Heart left ventricle (tissue), 13 donors: ENCODE results near the gene OLFML2A.

Experiments used
- POLR2A ChIP-seq, 2 donors: fragments of 450-650 bp; IDR thresholded peaks; one replicate each; pipeline ENCODE4 v1.6.1; 2017; ENCODE audit warnings: antibody characterized with exemption in 2 of 2, mild to moderate bottlenecking in 2 of 2, moderate library complexity in 2 of 2
- TF ChIP-seq, protein P1 (sequence below), 12 donors: fragments of 200-600 bp; sonication (generic) in 4 of 12; IDR thresholded peaks; one replicate each; pipeline versions ENCODE4 v1.5.0 to v1.8.0; 2018 to 2022; ENCODE audit warnings: antibody characterized with exemption in 12 of 12, mild to moderate bottlenecking in 5 of 12
- donor health status: ischemic (EF 13 %, LVEDD 7.1; RV severe dilation, severe dysfunction).
- donor health status: DM: no; HTN: yes; CAD: no.
- donor health status: DM: no; HTN: no; CAD: no.
- donor health status: ischemic (EF 25% LVEDD 6.9; RV normal size, moderate dysfunction).
- donor health status: ischemic (EF 25% LVEDD 5.7; RV mildly dilated, moderate dysfunction).
- donor health status: ischemic (EF 35%, LVEDD 5.7; RV mildly dilated, moderate dysfunction).
- donor health status: nonischemic (EF 11% LVEDD 7.7; RV severe dilation, severe dysfunction).
- donor health status: DM: yes; HTN: yes; CAD: no.
- donor health status: PGD.
- donor health status: ischemic (EF 29% LVEDD 5.4; RV normal size, mild dysfunction).
- donor health status: nonischemic (EF 23%, LVEDD 6.1; RV moderate dilation, normal function).

DNA sequence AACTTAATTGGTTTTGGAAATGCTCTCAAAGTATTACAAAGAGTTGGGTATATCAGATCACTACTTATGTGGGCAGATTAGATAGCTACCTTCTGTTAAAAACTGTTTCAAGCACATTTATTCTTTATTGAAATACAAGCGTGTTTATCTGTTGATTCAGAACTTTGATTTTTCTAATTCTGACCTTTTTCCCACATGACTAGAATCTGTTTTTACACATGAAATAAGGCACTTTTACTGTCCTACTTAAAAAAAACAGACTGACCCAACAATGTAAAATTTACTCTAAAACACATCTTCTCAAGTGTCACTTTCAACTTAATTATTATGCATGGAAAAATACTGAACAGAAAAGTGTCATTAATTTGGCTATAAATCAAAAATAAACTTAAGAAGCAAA lies 10.6 kb upstream of the OLFML2A start:
- TF ChIP-seq, protein P1, sequence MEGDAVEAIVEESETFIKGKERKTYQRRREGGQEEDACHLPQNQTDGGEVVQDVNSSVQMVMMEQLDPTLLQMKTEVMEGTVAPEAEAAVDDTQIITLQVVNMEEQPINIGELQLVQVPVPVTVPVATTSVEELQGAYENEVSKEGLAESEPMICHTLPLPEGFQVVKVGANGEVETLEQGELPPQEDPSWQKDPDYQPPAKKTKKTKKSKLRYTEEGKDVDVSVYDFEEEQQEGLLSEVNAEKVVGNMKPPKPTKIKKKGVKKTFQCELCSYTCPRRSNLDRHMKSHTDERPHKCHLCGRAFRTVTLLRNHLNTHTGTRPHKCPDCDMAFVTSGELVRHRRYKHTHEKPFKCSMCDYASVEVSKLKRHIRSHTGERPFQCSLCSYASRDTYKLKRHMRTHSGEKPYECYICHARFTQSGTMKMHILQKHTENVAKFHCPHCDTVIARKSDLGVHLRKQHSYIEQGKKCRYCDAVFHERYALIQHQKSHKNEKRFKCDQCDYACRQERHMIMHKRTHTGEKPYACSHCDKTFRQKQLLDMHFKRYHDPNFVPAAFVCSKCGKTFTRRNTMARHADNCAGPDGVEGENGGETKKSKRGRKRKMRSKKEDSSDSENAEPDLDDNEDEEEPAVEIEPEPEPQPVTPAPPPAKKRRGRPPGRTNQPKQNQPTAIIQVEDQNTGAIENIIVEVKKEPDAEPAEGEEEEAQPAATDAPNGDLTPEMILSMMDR (IDR thresholded peaks at IDR 0.05), result no peak
- TF ChIP-seq POLR2A (IDR thresholded peaks at IDR 0.05), result no peak
